Measurements from ENCODE around the gene FXYD6.

Gene FXYD6

GRCh38 chr11:117833401-117833891 lies 43.0 kb downstream of the FXYD6 start:
- DNase-seq (ENCODE audit: insufficient read length, low spot score) (no peak), FAIRE-seq (no peak)

- no peak for FAIRE-seq
- DNase-seq (ENCODE audit: insufficient read length, low spot score), result no peak
These were observed 43.9 kb downstream of the FXYD6 start for GRCh38 chr11:117832511-117832910.

- FAIRE-seq (no peak), DNase-seq (ENCODE audit: insufficient read length, low spot score) (no peak)
These were observed 44.6 kb downstream of the FXYD6 start for GRCh38 chr11:117831661-117832415.

- no peak for FAIRE-seq
- DNase-seq (ENCODE audit: insufficient read length, low spot score), result no peak
These were observed 45.6 kb downstream of the FXYD6 start for GRCh38 chr11:117830674-117831351.

GRCh38 chr11:117830072-117830471 lies 46.4 kb downstream of the FXYD6 start:
- no peak for DNase-seq (ENCODE audit: insufficient read length, low spot score)
- no peak for FAIRE-seq

- FAIRE-seq (no peak), DNase-seq (ENCODE audit: insufficient read length, low spot score) (no peak)
These were observed 47.1 kb downstream of the FXYD6 start for GRCh38 chr11:117829369-117829725.

GRCh38 chr11:117828611-117829368 lies 47.7 kb downstream of the FXYD6 start:
- DNase-seq (ENCODE audit: insufficient read length, low spot score), result peak; percentile 70
- no peak for FAIRE-seq

GRCh38 chr11:117827521-117828511 lies 48.6 kb downstream of the FXYD6 start:
- no peak for DNase-seq (ENCODE audit: insufficient read length, low spot score)
- no peak for FAIRE-seq

- DNase-seq (ENCODE audit: insufficient read length, low spot score) (no peak), FAIRE-seq (no peak)
These were observed 49.6 kb downstream of the FXYD6 start for GRCh38 chr11:117826832-117827231.

- DNase-seq (ENCODE audit: insufficient read length, low spot score) (no peak), FAIRE-seq (no peak)
These were observed 50.3 kb downstream of the FXYD6 start for GRCh38 chr11:117826190-117826570.

GRCh38 chr11:117825538-117826189 lies 50.8 kb downstream of the FXYD6 start:
- FAIRE-seq, result no peak
- no peak for DNase-seq (ENCODE audit: insufficient read length, low spot score)

- FAIRE-seq (no peak), DNase-seq (ENCODE audit: insufficient read length, low spot score) (no peak)
These were observed 51.6 kb downstream of the FXYD6 start, which contains the start of gene FXYD2 for GRCh38 chr11:117824571-117825537. Gene FXYD2, minus strand, starts transcription at chr11:117824744. Its CDS starts 66 bp downstream, at chr11:117824678.

GRCh38 chr11:117823946-117824420 lies 52.5 kb downstream of the FXYD6 start:
- FAIRE-seq (no peak), DNase-seq (ENCODE audit: insufficient read length, low spot score) (no peak)

- DNase-seq (ENCODE audit: insufficient read length, low spot score) (no peak), FAIRE-seq (no peak)
These were observed 53.0 kb downstream of the FXYD6 start for GRCh38 chr11:117823294-117823945.

GRCh38 chr11:117822074-117823033 lies 54.1 kb downstream of the FXYD6 start:
- DNase-seq (ENCODE audit: insufficient read length, low spot score) (peak; percentile 45), FAIRE-seq (no peak)

- DNase-seq (ENCODE audit: insufficient read length, low spot score) (no peak), FAIRE-seq (no peak)
These were observed 55.0 kb downstream of the FXYD6 start for GRCh38 chr11:117821431-117821830.

- FAIRE-seq, result no peak
- no peak for DNase-seq (ENCODE audit: insufficient read length, low spot score)
These were observed 55.9 kb downstream of the FXYD6 start for GRCh38 chr11:117820516-117820915.
